Limb (tissue), 2 donors: ENCODE results near the gene KRT84.

Experiments
- DNase-seq, 2 donors: peaks; one replicate each; pipeline ENCODE4 v3.0.0-alpha.2; 2016; ENCODE audit errors: extremely low spot score in 2 of 2

Gene KRT84

GRCh38 chr12:52343550-52343949, 41.9 kb downstream of the KRT84 start:
- DNase-seq, result no peak

DNA sequence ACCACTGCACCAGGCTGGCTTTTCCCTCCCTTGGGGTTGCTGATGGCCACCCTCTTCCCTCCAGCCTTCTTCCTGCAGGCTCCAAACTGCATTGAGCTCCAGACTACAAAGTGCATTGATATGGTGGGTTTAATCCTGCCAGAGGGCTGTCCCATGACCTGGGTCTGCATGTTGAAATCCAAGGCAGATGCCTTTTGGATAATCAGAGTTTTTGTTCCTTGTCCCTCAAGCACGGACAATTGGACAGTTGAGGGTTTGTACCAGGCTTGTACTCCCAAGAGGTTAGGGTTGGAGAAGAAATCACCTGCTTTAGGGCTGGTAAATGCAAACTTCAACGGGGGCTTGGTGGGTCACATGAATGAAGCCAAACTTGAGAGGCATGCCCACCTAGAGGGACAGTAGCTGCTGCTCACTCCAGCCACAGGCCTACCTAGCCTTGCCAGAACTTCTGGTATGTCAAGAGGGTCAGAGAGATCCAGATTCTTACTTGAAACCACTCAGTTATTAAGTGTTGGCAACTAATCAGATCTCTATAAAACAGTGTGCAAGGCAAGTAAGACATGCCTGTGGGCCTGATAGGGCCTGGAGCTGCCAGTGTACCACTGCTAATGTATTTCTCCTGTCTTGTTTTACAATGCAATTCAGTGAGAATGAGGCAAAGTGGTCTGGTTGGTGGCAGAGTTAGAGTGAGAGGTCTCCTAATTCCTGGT, 42.5 kb downstream of the KRT84 start:
- DNase-seq, result no peak

- DNase-seq, result no peak
These were observed 44.3 kb downstream of the KRT84 start for GRCh38 chr12:52341066-52341580.

DNA sequence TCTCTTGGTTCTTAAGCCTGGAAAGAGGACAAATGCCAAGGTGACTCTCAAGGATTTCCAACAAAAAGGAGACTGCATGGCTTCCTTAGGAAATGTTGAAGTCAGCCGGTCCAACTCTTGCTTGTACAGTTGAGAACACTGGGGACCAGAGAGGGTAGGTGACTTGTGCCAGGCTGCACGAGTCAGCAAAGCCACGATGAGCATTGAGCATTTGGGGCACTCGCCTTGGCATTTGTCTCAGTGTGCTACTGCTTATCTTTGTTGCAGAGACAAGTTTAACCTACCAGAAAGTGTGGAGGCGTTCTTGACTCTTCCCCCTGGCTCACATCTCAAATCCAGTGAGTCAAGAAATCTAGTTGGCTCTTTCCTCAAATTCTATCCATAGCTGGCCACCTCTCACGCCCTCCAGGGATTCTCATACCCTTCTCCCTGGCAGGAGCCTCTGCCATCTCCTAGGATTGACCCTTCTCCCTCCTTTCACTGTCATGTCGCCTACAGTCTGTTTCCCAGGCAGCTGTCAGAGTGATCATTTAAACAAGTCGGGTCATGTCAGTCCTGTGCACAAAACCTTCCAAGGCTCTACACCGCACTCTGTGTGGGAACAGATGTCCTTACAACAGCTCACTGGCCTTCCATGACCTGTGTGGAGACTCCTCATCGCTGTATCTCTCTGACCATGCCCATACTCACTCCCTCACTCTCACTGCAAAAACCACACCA, 47.1 kb downstream of the KRT84 start:
- no peak for DNase-seq

- DNase-seq, result no peak
These were observed 48.4 kb downstream of the KRT84 start for GRCh38 chr12:52337054-52337453.

DNA sequence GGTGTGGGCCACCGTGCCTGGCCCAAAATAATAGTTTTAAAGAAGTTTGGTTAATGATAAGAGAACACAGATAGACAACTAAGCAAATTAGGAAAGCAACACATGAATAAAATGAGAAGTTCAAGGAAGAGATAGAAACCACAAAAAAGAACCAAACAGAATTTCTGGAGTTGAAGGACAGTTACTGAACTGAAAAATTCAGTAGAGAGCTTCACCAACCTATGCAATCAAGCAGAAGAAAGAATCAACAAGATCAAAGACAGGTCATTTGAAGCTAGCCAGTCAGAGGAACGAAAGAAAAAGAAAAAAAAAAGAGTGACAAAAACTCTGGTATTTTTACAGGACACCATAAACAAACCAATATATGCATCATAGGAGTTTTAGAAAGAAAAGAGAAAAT, 48.8 kb downstream of the KRT84 start:
- DNase-seq, result no peak

GRCh38 chr12:52335598-52336262, 49.7 kb downstream of the KRT84 start:
- DNase-seq, result no peak

DNA sequence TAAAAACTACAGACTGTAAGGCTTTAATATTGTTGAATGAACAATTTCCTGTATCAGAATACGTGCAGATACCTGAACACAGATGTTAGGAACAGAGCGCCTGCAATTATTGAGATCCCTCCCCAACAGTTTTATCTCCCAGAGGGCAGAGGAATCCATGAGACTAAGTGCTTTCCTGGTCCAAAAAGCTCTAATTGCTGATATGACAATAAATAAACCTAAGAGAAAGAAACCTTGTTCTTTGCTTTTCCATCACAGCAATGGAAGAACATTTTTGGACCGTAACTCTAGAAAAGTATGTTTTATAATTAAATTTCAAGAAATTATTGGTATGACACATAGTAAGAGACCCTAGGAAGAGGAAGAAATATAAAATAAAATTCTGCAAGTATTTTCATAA, 51.3 kb downstream of the KRT84 start:
- DNase-seq, result no peak

- no peak for DNase-seq
These were observed 52.1 kb downstream of the KRT84 start for GRCh38 chr12:52333321-52333720.

DNA sequence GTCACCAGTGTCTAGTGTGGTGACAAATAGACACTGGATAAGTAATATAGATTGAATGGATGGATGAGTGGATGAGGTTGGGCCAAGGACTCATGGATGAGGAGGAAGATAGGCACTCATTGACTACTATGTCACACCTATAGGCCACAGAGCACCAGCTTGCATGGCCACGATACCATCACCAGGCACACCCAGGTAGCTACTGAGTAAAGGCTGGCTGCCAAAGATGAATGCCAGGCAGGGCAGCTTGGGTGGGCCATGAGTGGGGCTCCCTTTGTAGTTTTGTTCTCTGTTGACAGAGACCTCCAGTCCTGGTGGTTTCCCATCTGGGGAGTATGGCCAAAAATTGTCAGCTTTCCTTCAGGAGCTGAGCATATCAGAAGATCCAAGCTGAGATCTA, 53.1 kb downstream of the KRT84 start:
- DNase-seq, result no peak

GRCh38 chr12:52331833-52332232, 53.6 kb downstream of the KRT84 start:
- DNase-seq, result no peak

GRCh38 chr12:52331039-52331438, 54.4 kb downstream of the KRT84 start:
- DNase-seq, result no peak

- no peak for DNase-seq
These were observed 57.5 kb downstream of the KRT84 start for GRCh38 chr12:52327830-52328500.
